ENCODE measurements around the gene SLC4A4.

DNA sequence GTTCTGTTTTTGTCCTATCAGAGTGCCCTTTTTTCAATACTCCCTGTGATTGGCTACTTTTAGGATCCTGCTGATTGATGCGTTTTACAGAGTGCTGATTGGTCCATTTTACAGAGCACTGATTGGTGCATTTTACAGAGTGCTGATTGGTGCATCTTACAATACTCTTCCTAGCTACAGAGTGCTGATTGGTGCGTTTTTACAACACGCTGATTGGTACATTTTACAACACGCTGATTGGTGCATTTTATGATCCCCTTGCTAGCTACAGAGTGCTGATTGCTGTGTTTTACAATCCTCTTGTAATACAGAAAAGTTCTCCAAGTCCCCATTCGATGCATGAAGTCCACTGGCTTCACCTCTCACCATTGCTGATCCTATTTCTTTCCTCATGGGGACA lies 268.3 kb downstream of the SLC4A4 start:
- no peak for TF ChIP-seq CTCF (IDR thresholded peaks at IDR 0.05; ENCODE audit: low read depth, low read length, missing input control)
- TF ChIP-seq, protein P1, sequence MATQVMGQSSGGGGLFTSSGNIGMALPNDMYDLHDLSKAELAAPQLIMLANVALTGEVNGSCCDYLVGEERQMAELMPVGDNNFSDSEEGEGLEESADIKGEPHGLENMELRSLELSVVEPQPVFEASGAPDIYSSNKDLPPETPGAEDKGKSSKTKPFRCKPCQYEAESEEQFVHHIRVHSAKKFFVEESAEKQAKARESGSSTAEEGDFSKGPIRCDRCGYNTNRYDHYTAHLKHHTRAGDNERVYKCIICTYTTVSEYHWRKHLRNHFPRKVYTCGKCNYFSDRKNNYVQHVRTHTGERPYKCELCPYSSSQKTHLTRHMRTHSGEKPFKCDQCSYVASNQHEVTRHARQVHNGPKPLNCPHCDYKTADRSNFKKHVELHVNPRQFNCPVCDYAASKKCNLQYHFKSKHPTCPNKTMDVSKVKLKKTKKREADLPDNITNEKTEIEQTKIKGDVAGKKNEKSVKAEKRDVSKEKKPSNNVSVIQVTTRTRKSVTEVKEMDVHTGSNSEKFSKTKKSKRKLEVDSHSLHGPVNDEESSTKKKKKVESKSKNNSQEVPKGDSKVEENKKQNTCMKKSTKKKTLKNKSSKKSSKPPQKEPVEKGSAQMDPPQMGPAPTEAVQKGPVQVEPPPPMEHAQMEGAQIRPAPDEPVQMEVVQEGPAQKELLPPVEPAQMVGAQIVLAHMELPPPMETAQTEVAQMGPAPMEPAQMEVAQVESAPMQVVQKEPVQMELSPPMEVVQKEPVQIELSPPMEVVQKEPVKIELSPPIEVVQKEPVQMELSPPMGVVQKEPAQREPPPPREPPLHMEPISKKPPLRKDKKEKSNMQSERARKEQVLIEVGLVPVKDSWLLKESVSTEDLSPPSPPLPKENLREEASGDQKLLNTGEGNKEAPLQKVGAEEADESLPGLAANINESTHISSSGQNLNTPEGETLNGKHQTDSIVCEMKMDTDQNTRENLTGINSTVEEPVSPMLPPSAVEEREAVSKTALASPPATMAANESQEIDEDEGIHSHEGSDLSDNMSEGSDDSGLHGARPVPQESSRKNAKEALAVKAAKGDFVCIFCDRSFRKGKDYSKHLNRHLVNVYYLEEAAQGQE (IDR thresholded peaks at IDR 0.05) = no peak
- TF ChIP-seq JUND (IDR thresholded peaks at IDR 0.05) = no peak
- TF ChIP-seq EGR1 (IDR thresholded peaks at IDR 0.05; ENCODE audit: low read depth in 2 of 2) = no peak
- TF ChIP-seq RAD21 (IDR thresholded peaks at IDR 0.05) = no peak
- TF ChIP-seq YY1 (IDR thresholded peaks at IDR 0.05) = no peak

Data from liver (tissue), 3 donors.